NK-92 treated with Interleukin-12 subunit alpha and Interleukin-12 subunit beta, amount 100 ng/mL, for 24 hours (cell line): ENCODE results near the gene PAPPA2.

ENCODE experiments used
- DNase-seq: peaks from one replicate; lab custom pipeline; 2025; lab: John Stamatoyannopoulos, UW

The PAPPA2 gene

GRCh38 chr1:176499671-176500070 is 36.7 kb downstream of the PAPPA2 start:
- no peak for DNase-seq

GRCh38 chr1:176501599-176501998 is 38.6 kb downstream of the PAPPA2 start:
- no peak for DNase-seq

- no peak for DNase-seq
Observed at GRCh38 chr1:176504848-176505553, 42.0 kb downstream of the PAPPA2 start.

- no peak for DNase-seq
Observed at GRCh38 chr1:176512966-176513365, 50.0 kb downstream of the PAPPA2 start.

GRCh38 chr1:176515310-176515709 is 52.3 kb downstream of the PAPPA2 start:
- peak; percentile 9 for DNase-seq

- DNase-seq = peak; percentile 64
Observed at GRCh38 chr1:176517484-176517883, 54.5 kb downstream of the PAPPA2 start.

GRCh38 chr1:176521211-176521610 is 58.2 kb downstream of the PAPPA2 start:
- DNase-seq = no peak

- DNase-seq = no peak
Observed at GRCh38 chr1:176522310-176522845, 59.4 kb downstream of the PAPPA2 start.

GRCh38 chr1:176529395-176530090 is 66.6 kb downstream of the PAPPA2 start:
- DNase-seq = no peak

- no peak for DNase-seq
Observed at GRCh38 chr1:176531036-176531435, 68.1 kb downstream of the PAPPA2 start.

GRCh38 chr1:176531921-176532897 is 69.2 kb downstream of the PAPPA2 start:
- DNase-seq = no peak

- no peak for DNase-seq
Observed at GRCh38 chr1:176533020-176533419, 70.0 kb downstream of the PAPPA2 start.

- no peak for DNase-seq
Observed at GRCh38 chr1:176536588-176536987, 73.6 kb downstream of the PAPPA2 start.

- DNase-seq = no peak
Observed at GRCh38 chr1:176539018-176539417, 76.0 kb downstream of the PAPPA2 start.

GRCh38 chr1:176540428-176540827 is 77.5 kb downstream of the PAPPA2 start:
- no peak for DNase-seq

GRCh38 chr1:176541663-176542062 is 78.7 kb downstream of the PAPPA2 start:
- peak; percentile 13 for DNase-seq

- DNase-seq = no peak
Observed at GRCh38 chr1:176542352-176542751, 79.4 kb downstream of the PAPPA2 start.

GRCh38 chr1:176543360-176544129 is 80.6 kb downstream of the PAPPA2 start:
- DNase-seq = no peak

- DNase-seq = no peak
Observed at GRCh38 chr1:176545034-176545639, 82.2 kb downstream of the PAPPA2 start.

- no peak for DNase-seq
Observed at GRCh38 chr1:176546825-176547224, 83.8 kb downstream of the PAPPA2 start.

GRCh38 chr1:176551146-176551545 is 88.2 kb downstream of the PAPPA2 start:
- no peak for DNase-seq
